HG03520 (cell line): Measurements from ENCODE around the gene ALDH3A1.

Experiments
- ATAC-seq: cut with Tn5 transposase; IDR thresholded peaks from one replicate; pipeline ENCODE4 v1.9.1; 2021; ENCODE audit warnings: mild to moderate bottlenecking, moderate library complexity; ENCODE audit not compliant: unreplicated experiment

Gene ALDH3A1

GRCh38 chr17:19742495-19742894, 5.6 kb downstream of the ALDH3A1 start:
- ATAC-seq, result no peak

GRCh38 chr17:19741832-19742457, 6.2 kb downstream of the ALDH3A1 start:
- ATAC-seq, result no peak

GRCh38 chr17:19740933-19741332, 7.2 kb downstream of the ALDH3A1 start:
- ATAC-seq, result no peak

- ATAC-seq, result no peak
These were observed 8.6 kb downstream of the ALDH3A1 start for GRCh38 chr17:19739241-19740201.

- ATAC-seq, result no peak
These were observed 9.3 kb downstream of the ALDH3A1 start for GRCh38 chr17:19738757-19739156.

- ATAC-seq, result no peak
These were observed 10.0 kb downstream of the ALDH3A1 start for GRCh38 chr17:19738073-19738449.

- no peak for ATAC-seq
These were observed 10.6 kb downstream of the ALDH3A1 start for GRCh38 chr17:19737305-19738072.

GRCh38 chr17:19736071-19736470, 12.0 kb downstream of the ALDH3A1 start:
- no peak for ATAC-seq

GRCh38 chr17:19733953-19734526, 14.1 kb downstream of the ALDH3A1 start:
- no peak for ATAC-seq

- ATAC-seq, result no peak
These were observed 16.5 kb downstream of the ALDH3A1 start for GRCh38 chr17:19731626-19732025.

- no peak for ATAC-seq
These were observed 17.3 kb downstream of the ALDH3A1 start for GRCh38 chr17:19730843-19731242.

- no peak for ATAC-seq
These were observed 18.2 kb downstream of the ALDH3A1 start for GRCh38 chr17:19729900-19730299.

GRCh38 chr17:19728084-19728495, 20.0 kb downstream of the ALDH3A1 start:
- ATAC-seq, result no peak

GRCh38 chr17:19727501-19728078, 20.5 kb downstream of the ALDH3A1 start:
- no peak for ATAC-seq

- no peak for ATAC-seq
These were observed 21.3 kb downstream of the ALDH3A1 start for GRCh38 chr17:19726631-19727376.

GRCh38 chr17:19725486-19725885, 22.6 kb downstream of the ALDH3A1 start:
- ATAC-seq, result no peak

GRCh38 chr17:19724501-19725420, 23.3 kb downstream of the ALDH3A1 start:
- ATAC-seq, result no peak

- no peak for ATAC-seq
These were observed 24.1 kb downstream of the ALDH3A1 start for GRCh38 chr17:19723964-19724363.
